HG02759 (cell line): ENCODE data around the gene VWA7.
A peak's percentile ranks its signal among the peaks of the same experiment; 100 is the strongest.

ENCODE experiments used
- ATAC-seq: cut with Tn5 transposase; IDR thresholded peaks from one replicate; pipeline ENCODE4 v1.9.1; 2021; ENCODE audit warnings: mild to moderate bottlenecking, moderate library complexity; ENCODE audit not compliant: unreplicated experiment

Gene VWA7

GRCh38 chr6:31760790-31761189 lies 16.3 kb downstream of the VWA7 start:
- no peak for ATAC-seq

DNA sequence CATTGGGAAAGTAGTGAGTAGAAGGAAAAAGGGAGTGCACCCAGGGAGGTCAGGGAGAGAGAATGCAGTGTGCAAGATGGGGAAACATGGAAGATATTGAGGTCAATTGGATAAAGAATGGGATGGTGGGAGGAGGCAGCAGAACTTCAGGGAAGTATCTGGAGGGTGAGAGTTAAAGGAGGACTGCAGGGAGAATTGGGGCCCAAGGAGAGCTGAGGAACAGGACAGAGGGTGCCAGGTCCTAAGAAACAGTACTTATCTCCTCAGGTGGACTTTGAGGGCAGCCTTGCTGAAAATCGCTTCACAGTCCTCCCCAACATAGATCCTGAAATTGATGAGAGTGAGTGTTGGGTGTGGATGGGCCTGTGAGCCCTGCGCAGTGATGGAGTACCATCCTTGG lies 18.8 kb downstream of the VWA7 start:
- ATAC-seq: no peak

DNA sequence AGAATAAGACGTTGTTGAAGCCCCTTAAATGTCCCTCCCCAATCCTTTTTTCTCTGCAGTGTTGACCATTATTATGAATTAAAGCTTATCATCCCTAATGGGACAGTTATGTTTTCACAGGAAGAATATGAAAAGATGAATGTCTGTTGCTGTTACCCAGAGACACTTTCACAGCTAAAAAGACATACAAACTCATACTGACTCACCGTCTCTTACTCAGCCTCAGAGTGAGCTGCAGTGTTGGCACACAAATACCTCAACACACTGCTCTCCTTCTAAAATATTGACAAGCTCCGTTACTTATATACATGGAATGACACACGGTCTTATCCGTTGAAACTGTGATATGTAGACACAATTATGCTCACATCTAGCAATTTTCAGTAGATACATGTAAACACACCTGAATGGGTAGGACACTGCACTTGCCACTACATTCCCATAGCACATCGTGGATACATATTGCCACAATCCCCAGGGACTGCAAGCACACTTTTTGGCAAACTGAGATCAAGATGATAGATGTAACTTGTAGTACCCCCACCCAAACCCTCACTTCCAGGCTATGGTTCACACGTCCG lies 24.3 kb downstream of the VWA7 start:
- ATAC-seq: no peak

DNA sequence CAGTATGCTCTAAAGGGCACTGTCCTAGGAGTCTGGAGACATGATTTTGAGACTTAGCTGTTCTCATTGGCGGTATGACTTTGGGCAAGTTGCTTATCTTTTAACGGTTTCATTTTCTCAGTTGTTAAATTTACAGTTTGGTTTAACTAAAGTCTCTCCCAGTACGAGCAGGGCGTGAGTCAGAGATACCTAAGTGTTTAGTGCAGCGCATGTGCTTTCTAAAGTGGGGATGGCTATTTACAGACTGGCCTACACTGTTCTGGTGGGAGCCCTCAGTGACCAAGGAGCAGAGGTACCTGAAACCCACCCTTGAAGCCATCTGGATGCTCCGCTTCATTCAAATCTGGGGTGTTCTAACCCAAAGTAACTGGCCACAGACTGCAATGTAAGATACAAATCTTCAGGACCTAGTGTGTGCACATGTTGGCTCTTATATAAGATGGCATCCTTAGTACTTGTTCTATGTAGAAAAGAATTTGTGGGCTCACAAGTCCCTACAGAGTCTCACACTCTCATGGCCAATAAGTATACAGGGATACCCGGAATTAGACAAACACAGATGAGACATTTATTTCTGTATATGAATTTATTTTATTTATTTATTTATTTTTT lies 26.6 kb downstream of the VWA7 start:
- no peak for ATAC-seq

GRCh38 chr6:31749301-31750036 lies 27.7 kb downstream of the VWA7 start:
- no peak for ATAC-seq

DNA sequence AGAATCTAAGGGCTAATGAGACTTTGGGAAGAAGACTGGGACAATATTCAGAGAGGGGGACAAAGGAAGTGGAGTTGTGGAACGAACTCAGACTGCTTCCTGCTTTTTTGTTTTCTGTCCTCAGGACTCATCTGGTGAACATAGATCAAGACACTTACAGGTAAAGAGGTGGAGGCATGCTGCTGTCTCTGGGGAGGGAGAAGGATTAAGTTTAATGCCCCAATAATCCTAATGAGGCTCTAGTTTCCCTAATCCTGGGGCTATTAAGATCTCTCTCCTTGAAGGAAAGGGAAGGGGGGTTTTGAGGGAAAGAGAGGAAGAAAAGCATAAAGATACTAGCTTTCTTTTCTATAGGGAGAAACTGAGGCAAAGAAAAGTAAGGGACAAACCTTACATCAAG lies 32.7 kb downstream of the VWA7 start:
- no peak for ATAC-seq

GRCh38 chr6:31742894-31743293 lies 34.2 kb downstream of the VWA7 start:
- ATAC-seq: no peak

DNA sequence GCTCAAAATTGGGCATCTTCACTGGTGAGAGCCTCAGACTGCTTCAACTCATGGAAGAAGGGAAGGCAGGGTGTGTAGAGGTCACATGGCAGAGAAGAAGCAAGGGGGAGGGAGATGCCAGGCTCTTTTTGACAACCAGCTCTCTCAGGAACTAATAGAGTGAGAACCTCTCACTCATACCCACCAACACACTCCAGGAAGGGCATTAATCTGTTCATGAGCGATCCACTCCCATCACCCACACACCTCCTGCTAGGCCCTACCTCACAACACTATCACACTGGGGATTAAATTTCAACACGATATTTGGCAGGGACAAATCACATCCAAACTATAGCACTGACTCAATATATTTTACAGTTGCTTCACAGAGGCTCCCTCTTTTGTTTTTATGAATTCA lies 35.3 kb downstream of the VWA7 start:
- no peak for ATAC-seq

DNA sequence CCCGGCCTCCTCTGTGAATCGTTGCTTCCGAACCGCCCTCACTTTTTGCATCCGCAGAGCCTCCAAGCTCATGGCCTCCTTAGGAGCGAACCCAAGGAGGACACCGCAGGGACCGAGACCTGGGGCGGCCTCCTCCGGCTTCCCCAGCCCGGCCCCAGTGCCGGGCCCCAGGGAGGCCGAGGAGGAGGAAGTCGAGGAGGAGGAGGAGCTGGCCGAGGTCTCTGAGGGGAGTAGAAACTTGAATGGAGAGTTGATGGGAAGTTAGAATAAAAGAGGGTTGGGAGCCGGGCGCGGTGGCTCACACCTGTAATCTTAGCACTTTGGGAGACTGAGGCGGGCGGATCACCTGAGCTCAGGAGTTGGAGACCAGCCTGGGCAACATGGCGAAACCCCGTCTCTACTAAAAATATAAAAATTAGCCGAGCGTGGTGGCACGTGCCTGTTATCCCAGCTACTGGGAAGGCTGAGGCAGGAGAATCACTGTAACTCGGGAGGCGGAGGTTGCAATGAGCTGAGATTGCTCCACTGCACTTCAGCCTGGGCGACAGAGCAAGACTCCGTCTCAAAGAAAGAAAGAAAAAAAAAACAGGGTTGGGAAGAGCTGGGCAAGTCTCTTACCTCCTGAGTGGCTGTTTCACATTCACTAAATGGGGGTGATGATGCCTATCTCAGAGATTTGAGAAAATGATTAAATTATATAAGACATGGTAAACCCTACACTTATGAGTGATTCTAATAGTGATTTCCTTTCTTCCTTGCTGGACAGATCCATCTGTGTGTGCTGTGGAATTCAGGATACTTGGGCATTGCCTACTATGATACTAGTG lies 36.5 kb downstream of the VWA7 start:
- peak; percentile 1 for ATAC-seq

- peak; percentile 77 for ATAC-seq
These were observed 37.3 kb downstream of the VWA7 start, which contains the start of gene MSH5 for GRCh38 chr6:31739639-31740396. TSS of gene MSH5 (plus strand) at chr6:31740005. CDS start at chr6:31740467, 462 bp downstream.

GRCh38 chr6:31737991-31738979 lies 38.8 kb downstream of the VWA7 start:
- no peak for ATAC-seq

DNA sequence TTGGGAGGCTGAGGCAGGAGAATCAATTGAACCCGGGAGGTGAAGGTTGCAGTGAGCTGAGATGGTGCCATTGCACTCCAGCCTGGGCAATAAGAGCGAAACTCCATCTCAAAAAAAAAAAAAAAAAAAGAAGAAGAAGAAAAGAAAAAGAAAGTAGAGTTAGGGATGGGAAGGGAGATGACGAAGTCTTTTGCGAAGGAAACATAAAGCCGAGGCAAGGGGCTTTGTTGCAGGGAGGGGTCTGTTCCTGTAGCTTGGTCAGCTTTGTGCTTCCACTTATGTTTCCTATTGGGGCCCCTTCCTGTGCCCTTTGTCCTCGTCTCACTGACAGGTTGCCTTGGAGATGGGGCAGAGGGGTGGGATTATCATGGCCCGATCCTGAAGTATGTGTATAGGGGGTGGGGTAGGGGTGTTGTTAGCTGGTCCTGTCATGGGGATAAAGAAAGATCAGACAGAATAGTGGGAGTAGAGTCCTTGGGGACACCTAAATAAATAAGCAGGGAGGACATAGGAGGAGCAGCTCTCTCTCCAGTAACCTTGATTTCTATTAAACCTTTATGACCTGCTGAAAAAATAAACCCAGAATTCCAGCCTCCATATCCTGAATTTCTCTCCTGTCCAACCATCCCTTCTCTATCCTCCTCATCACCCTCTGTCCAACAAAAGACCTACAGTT lies 39.7 kb downstream of the VWA7 start:
- no peak for ATAC-seq

DNA sequence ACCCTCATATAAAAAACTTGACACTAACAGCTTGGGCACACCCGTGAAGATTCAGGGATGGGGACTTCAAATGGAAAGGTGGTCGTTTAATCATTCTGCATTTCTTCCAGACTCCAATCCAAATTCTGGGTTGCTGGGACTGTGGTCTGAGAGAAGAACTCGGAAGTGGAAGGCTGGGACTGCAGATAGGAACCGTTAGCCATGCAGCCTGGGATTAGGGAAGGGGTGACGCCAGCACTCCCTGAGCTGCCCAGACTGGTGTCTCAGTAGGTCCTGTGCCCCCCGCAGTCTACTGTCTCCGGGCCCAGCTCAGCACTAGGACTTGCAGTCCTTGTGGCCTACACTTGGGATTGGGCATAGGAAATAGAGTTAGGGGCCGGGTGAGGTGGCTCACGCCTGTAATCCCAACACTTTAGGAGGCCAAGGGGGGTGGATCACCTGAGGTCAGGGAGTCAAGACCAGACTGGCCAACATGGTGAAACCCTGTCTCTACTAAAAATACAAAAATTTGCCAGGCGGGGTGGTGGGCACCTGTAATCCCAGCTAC lies 40.3 kb downstream of the VWA7 start:
- no peak for ATAC-seq

- ATAC-seq: peak; percentile 25
These were observed 40.9 kb downstream of the VWA7 start, which contains the start of gene CLIC1 for GRCh38 chr6:31736021-31736767. TSS of gene CLIC1 (minus strand) at chr6:31736530. CDS start at chr6:31736300, 230 bp downstream.

GRCh38 chr6:31734821-31735406 lies 42.2 kb downstream of the VWA7 start:
- ATAC-seq: peak; percentile 26

DNA sequence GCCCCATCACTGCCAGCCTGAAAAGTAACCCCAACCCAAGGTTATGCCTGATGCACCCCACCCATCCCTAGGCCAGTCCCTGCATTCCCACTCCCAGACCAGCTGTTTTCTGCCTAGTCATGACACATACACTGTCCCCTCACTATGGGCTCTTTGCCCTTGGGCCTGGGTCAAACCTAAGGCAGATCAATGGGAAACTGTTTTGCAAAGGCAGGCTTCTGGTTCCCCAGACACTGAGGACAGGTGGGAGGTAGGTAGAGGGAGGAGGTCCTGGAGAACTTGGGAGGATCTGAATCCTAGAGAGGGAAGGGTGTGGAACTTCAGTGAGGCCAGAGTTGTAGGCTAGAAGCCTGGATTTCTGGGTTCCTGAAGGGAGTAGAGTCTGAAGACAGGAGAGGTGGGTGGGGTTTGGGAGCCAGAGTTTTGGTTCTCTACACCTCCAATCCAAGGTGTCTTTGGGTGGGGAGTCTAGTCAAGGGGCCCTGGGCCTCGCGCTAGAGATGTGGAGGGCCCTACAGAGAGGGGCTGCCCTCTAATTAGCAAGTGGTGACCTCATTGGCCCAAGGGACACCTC lies 42.8 kb downstream of the VWA7 start:
- ATAC-seq: no peak

DNA sequence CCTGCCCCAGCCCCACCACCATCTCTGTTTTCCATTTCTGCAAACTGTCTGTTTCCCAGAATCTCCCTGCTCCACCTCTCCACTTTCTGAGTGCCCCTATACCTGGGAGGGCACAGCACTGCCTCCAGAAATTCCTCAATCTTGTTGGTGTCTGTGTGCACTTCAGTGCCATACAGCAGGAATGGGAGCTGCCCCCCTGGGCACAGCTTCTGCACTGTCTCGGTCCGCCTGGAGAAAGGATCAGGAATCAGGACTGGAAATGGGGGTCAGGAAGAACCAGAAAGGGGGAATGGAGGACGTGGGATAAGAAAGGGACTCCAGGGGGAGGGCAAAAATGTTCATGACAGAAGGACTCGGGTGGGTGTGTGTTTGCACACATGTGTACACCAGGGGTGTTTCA lies 43.4 kb downstream of the VWA7 start:
- no peak for ATAC-seq
